ENCODE results near the gene KCNT1. TPM values are rescaled to one million over a fixed set of nuclear protein-coding genes. Genes with fewer than 3 reads are reported as not detected.

KCNT1 gene
- total RNA-seq, 1 experiment from 2014 or later = not detected

DNA sequence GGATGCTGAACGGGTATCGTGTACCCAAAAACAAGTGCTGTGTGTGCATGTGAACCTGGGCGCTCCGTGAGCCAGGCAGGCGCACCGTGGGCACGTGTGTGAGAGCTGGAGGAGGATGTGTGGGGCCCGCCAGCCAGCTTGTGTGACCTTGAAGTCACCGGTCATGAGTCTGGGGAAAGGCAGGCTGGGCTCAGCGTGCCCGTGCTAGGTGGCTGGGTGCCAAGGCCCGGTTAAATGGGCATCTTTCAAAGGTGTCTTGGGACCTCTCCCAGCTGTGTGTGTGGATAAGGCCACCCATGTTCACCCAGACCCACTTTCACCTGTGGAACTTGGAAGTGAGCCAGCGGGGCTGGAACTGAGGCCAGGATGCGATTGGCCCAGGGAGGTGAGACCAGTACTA, 3.4 kb downstream of the KCNT1 start:
- POLR2A ChIA-PET (ENCODE audit: unreplicated experiment) = no interaction called here
- BruUV-seq (replicated peaks) = no TSS peak
- CTCF ChIA-PET = no interaction called here
- H3K4me1 ChIP-seq (replicated peaks; ENCODE audit: insufficient read depth) = no peaks in the 10 kb centered on the region
- H3K9me3 ChIP-seq (ENCODE audit: insufficient read depth, low read depth) = no peaks in the 10 kb centered on the region
- no peaks in the 10 kb centered on the region for H3F3A ChIP-seq (ENCODE audit: insufficient read depth, low read depth)
- H3K4me2 ChIP-seq = no peak overlapping the region
- H3K4me3 ChIP-seq = no peak overlapping the region
- no peak overlapping the region for H3K27ac ChIP-seq
- no peaks in the 10 kb centered on the region for H3K9me2 ChIP-seq (ENCODE audit: insufficient read depth)
- intact Hi-C loops (cut with micrococcal nuclease; ENCODE audit: unreplicated experiment) = no loop called here
- H3K36me3 ChIP-seq (ENCODE audit: low read depth) = no peaks in the 10 kb centered on the region
- H3K79me2 ChIP-seq (ENCODE audit: low read depth) = no peaks in the 10 kb centered on the region
- no peak overlapping the region for H2AFZ ChIP-seq
- no peak for DNase-seq
- TF ChIP-seq, protein P1, sequence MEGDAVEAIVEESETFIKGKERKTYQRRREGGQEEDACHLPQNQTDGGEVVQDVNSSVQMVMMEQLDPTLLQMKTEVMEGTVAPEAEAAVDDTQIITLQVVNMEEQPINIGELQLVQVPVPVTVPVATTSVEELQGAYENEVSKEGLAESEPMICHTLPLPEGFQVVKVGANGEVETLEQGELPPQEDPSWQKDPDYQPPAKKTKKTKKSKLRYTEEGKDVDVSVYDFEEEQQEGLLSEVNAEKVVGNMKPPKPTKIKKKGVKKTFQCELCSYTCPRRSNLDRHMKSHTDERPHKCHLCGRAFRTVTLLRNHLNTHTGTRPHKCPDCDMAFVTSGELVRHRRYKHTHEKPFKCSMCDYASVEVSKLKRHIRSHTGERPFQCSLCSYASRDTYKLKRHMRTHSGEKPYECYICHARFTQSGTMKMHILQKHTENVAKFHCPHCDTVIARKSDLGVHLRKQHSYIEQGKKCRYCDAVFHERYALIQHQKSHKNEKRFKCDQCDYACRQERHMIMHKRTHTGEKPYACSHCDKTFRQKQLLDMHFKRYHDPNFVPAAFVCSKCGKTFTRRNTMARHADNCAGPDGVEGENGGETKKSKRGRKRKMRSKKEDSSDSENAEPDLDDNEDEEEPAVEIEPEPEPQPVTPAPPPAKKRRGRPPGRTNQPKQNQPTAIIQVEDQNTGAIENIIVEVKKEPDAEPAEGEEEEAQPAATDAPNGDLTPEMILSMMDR (conservative IDR thresholded peaks at IDR 0.05) = no peak
- no peak for TF ChIP-seq EZH2 (IDR thresholded peaks at IDR 0.05; ENCODE audit: low read depth)
- H3K27me3 ChIP-seq (ENCODE audit: insufficient read depth, low read depth) = peaks cover 93% of the 10 kb centered on the region
- no peaks in the 10 kb centered on the region for H4K20me1 ChIP-seq (ENCODE audit: insufficient read depth)

DNA sequence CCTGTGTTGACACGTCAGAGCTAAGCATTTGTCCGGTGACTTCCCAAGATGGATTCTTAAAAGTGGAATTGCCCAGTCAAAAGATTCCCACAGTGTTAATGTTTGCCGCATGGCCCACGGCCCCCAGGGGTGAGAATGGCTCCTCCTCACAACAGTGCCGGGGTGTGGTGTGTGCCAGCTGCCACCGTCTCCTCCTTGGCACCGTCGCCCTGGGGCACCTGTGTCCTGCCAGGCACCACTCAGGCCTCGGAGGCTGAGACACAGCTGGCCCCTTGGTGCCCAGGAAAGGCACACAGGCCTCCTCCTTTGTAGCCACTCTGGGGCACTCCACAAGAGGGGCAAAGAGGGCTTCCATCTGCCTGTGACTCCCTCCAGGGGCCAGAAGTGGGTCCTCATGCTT, 4.3 kb downstream of the KCNT1 start:
- DNase-seq = no peak
- H3K27me3 ChIP-seq (ENCODE audit: insufficient read depth, low read depth) = peaks cover 93% of the 10 kb centered on the region

DNA sequence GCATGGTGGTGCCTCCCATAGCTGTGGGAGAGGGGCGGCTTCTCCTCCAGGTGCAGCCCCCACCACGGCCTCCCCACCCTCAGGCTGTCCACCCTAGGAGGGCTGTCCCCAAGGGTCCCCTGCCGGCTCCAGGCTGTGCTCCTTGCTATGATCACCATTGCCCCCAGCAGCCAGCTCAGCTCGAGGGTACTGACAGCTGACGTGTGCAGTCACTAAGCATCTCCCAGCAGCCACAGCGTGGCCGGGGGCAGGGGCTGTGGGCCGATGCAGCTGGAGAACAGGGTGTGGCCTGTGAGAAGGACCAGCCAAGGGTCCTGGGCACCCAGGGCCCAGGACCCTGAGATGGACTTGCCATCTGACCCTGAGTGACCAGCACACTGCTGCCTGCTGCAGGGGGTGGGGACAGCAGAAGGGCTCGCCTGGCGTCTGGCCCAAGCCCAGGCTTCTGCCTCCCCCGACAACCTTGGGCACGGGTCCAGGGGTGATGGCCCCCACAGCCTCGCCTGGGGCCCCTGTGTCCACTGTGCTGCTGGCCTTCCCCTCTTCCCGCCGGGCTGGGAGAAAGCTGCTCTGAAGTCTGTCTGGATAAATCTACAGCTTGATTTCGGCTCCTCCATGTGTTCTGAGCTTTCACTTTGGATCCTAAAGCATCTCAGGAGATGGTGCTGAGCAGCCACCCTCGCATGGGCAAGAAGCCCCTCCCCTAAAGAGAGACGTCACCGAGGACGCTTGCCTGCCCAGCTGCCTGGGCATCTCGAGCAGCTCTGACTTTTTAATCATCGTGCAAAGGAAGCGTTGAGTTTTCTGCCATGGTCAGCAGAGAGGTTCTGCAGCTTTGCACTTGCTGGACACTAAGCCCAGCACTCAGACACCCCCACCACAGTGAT, 5.5 kb downstream of the KCNT1 start:
- no peak overlapping the region for H3K27ac ChIP-seq
- H3K9me2 ChIP-seq (ENCODE audit: insufficient read depth) = no peaks in the 10 kb centered on the region
- TF ChIP-seq, protein P1 (conservative IDR thresholded peaks at IDR 0.05) = no peak
- TF ChIP-seq EZH2 (IDR thresholded peaks at IDR 0.05; ENCODE audit: low read depth) = no peak
- H3K4me3 ChIP-seq = no peak overlapping the region
- peaks cover 96% of the 10 kb centered on the region for H3K27me3 ChIP-seq (ENCODE audit: insufficient read depth, low read depth)
- H3K4me1 ChIP-seq (replicated peaks; ENCODE audit: insufficient read depth) = no peaks in the 10 kb centered on the region
- no peaks in the 10 kb centered on the region for H4K20me1 ChIP-seq (ENCODE audit: insufficient read depth)
- CTCF ChIA-PET = no interaction called here
- DNase-seq = no peak
- no TSS peak for BruUV-seq (replicated peaks)
- H3K79me2 ChIP-seq (ENCODE audit: low read depth) = no peaks in the 10 kb centered on the region
- no peak overlapping the region for H3K4me2 ChIP-seq
- intact Hi-C loops (cut with micrococcal nuclease; ENCODE audit: unreplicated experiment) = no loop called here
- POLR2A ChIA-PET (ENCODE audit: unreplicated experiment) = no interaction called here
- no peaks in the 10 kb centered on the region for H3K9me3 ChIP-seq (ENCODE audit: insufficient read depth, low read depth)
- H3F3A ChIP-seq (ENCODE audit: insufficient read depth, low read depth) = no peaks in the 10 kb centered on the region
- no peak overlapping the region for H2AFZ ChIP-seq
- no peaks in the 10 kb centered on the region for H3K36me3 ChIP-seq (ENCODE audit: low read depth)

More for the DNA sequence above, 4.3 kb downstream of the KCNT1 start:
- CTCF ChIA-PET = no interaction called here
- no peaks in the 10 kb centered on the region for H3K4me1 ChIP-seq (replicated peaks; ENCODE audit: insufficient read depth)
- intact Hi-C loops (cut with micrococcal nuclease; ENCODE audit: unreplicated experiment) = no loop called here
- H3K4me2 ChIP-seq = no peak overlapping the region
- no peaks in the 10 kb centered on the region for H3F3A ChIP-seq (ENCODE audit: insufficient read depth, low read depth)
- H3K9me2 ChIP-seq (ENCODE audit: insufficient read depth) = no peaks in the 10 kb centered on the region
- no TSS peak for BruUV-seq (replicated peaks)
- no peaks in the 10 kb centered on the region for H3K79me2 ChIP-seq (ENCODE audit: low read depth)
- H3K36me3 ChIP-seq (ENCODE audit: low read depth) = no peaks in the 10 kb centered on the region
- TF ChIP-seq, protein P1 (conservative IDR thresholded peaks at IDR 0.05) = no peak
- TF ChIP-seq EZH2 (IDR thresholded peaks at IDR 0.05; ENCODE audit: low read depth) = no peak
- no peak overlapping the region for H3K4me3 ChIP-seq
- H4K20me1 ChIP-seq (ENCODE audit: insufficient read depth) = no peaks in the 10 kb centered on the region
- H3K9me3 ChIP-seq (ENCODE audit: insufficient read depth, low read depth) = no peaks in the 10 kb centered on the region
- H3K27ac ChIP-seq = no peak overlapping the region
- POLR2A ChIA-PET (ENCODE audit: unreplicated experiment) = interaction anchor here (0.5 kb wide), 1 partner anchor 14 kb away, joined by 5 read pairs; no protein-coding TSS in a partner anchor
- no peak overlapping the region for H2AFZ ChIP-seq
